ENCODE data around the gene RDH14.

DNA sequence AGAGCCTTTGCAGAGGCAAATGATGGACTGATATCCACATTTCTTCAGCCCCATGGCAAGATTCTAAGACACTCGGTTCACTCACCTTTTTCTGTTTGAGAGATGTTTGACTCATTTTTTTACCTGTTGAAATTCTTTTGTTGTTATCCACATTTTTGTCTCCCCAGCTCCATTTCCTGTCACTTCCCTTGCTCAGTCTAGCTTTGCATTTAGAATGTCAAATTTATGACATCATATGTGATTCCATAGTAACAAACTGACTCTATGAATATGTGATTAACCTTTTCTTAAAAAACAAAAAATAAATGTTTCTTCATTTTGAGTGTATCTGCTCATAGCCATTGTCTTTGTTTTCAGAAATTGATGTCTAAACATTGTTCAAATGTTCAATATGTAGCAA, 28.9 kb upstream of the RDH14 start, which contains the start of gene NT5C1B:
- TF ChIP-seq EZH2 (IDR thresholded peaks at IDR 0.05) (no peak), FOXP2 (optimal IDR thresholded peaks at IDR 0.05; ENCODE audit: control extremely low read depth, extremely low read length, insufficient read depth) (no peak), POLR2AphosphoS5 (IDR thresholded peaks at IDR 0.05; ENCODE audit: borderline replicate concordance, low read depth, low read length) (no peak)
